ENCODE results near the gene PPP6R2. TPM values are rescaled to one million over a fixed set of nuclear protein-coding genes. Genes with fewer than 3 reads are reported as not detected.

Gene PPP6R2
- total and polyA plus RNA-seq, 2 experiments from 2014 or later: 41.4 to 88.4 TPM

- Histone ChIP-seq H3K9me3 (ENCODE audit: low read depth) (no peaks in the 10 kb centered on the region), H3K27me3 (no peaks in the 10 kb centered on the region), H3K27ac (no peak overlapping the region), H3K36me3 (peaks cover 14% of the 10 kb centered on the region), H3K4me1 (ENCODE audit: low read depth) (no peaks in the 10 kb centered on the region), H3K4me3 (no peak overlapping the region)
- no peak for TF ChIP-seq CTCF (IDR thresholded peaks at IDR 0.05; ENCODE audit: low read depth, low read length)
- no peak for DNase-seq (ENCODE audit: low read depth in 1 of 2, low spot score in 1 of 2)
These were observed 112.9 kb downstream of the PPP6R2 start for GRCh38 chr22:50456026-50456425.

- H3K9me3 ChIP-seq (ENCODE audit: low read depth): no peaks in the 10 kb centered on the region
- no peaks in the 10 kb centered on the region for H3K4me1 ChIP-seq (ENCODE audit: low read depth)
- no peak overlapping the region for H3K4me3 ChIP-seq
- DNase-seq (ENCODE audit: low read depth in 1 of 2, low spot score in 1 of 2): no peak
- TF ChIP-seq CTCF (IDR thresholded peaks at IDR 0.05; ENCODE audit: low read depth, low read length): peak; percentile 11
- H3K36me3 ChIP-seq: peaks cover 21% of the 10 kb centered on the region
- no peaks in the 10 kb centered on the region for H3K27me3 ChIP-seq
- no peak overlapping the region for H3K27ac ChIP-seq
These were observed 113.5 kb downstream of the PPP6R2 start for GRCh38 chr22:50456466-50457234.

GRCh38 chr22:50459016-50459415 lies 115.9 kb downstream of the PPP6R2 start:
- Histone ChIP-seq H3K36me3 (peaks cover 35% of the 10 kb centered on the region), H3K4me1 (ENCODE audit: low read depth) (no peaks in the 10 kb centered on the region)

GRCh38 chr22:50459496-50460140 lies 116.5 kb downstream of the PPP6R2 start:
- H3K9me3 ChIP-seq (ENCODE audit: low read depth): no peaks in the 10 kb centered on the region
- DNase-seq (ENCODE audit: low read depth in 1 of 2, low spot score in 1 of 2): no peak
- H3K27ac ChIP-seq: no peak overlapping the region
- H3K36me3 ChIP-seq: peaks cover 35% of the 10 kb centered on the region
- H3K27me3 ChIP-seq: no peaks in the 10 kb centered on the region
- no peak for TF ChIP-seq CTCF (IDR thresholded peaks at IDR 0.05; ENCODE audit: low read depth, low read length)
- H3K4me3 ChIP-seq: no peak overlapping the region
- no peaks in the 10 kb centered on the region for H3K4me1 ChIP-seq (ENCODE audit: low read depth)

More at GRCh38 chr22:50459016-50459415, 115.9 kb downstream of the PPP6R2 start:
- Histone ChIP-seq H3K27ac (no peak overlapping the region), H3K9me3 (ENCODE audit: low read depth) (no peaks in the 10 kb centered on the region), H3K27me3 (no peaks in the 10 kb centered on the region), H3K4me3 (no peak overlapping the region)
- no peak for TF ChIP-seq CTCF (IDR thresholded peaks at IDR 0.05; ENCODE audit: low read depth, low read length)
- no peak for DNase-seq (ENCODE audit: low read depth in 1 of 2, low spot score in 1 of 2)

- Histone ChIP-seq H3K4me3 (no peak overlapping the region), H3K36me3 (peaks cover 48% of the 10 kb centered on the region), H3K27me3 (no peaks in the 10 kb centered on the region), H3K9me3 (ENCODE audit: low read depth) (no peaks in the 10 kb centered on the region), H3K4me1 (ENCODE audit: low read depth) (no peaks in the 10 kb centered on the region), H3K27ac (no peak overlapping the region)
- TF ChIP-seq CTCF (IDR thresholded peaks at IDR 0.05; ENCODE audit: low read depth, low read length): no peak
- no peak for DNase-seq (ENCODE audit: low read depth in 1 of 2, low spot score in 1 of 2)
These were observed 117.8 kb downstream of the PPP6R2 start for GRCh38 chr22:50460938-50461337.
